GM20000 (cell line): ENCODE data around the gene ADGRB3.

ENCODE experiments used
- DNase-seq: peaks from one replicate; pipeline ENCODE4 v3.0.0; 2012; ENCODE audit warnings: low spot score
- CTCF ChIP-seq: IDR thresholded peaks from 2 replicates; pipeline ENCODE4 v1.5.1; 2012; ENCODE audit warnings: mild to moderate bottlenecking, control low read depth; ENCODE audit errors: extremely low read depth, missing control alignments

The ADGRB3 gene

GRCh38 chr6:69398729-69399128 is 763.6 kb downstream of the ADGRB3 start:
- DNase-seq = no peak
- TF ChIP-seq CTCF = no peak

- no peak for DNase-seq
- no peak for TF ChIP-seq CTCF
Observed at GRCh38 chr6:69408886-69409285, 773.8 kb downstream of the ADGRB3 start.

- DNase-seq = no peak
- no peak for TF ChIP-seq CTCF
Observed at GRCh38 chr6:69416776-69417175, 781.7 kb downstream of the ADGRB3 start.

- DNase-seq = no peak
- no peak for TF ChIP-seq CTCF
Observed at GRCh38 chr6:69421269-69421668, 786.2 kb downstream of the ADGRB3 start.

GRCh38 chr6:69422020-69422419 is 786.9 kb downstream of the ADGRB3 start:
- TF ChIP-seq CTCF = no peak
- DNase-seq = no peak

GRCh38 chr6:69422475-69422874 is 787.4 kb downstream of the ADGRB3 start:
- no peak for TF ChIP-seq CTCF
- DNase-seq = no peak

GRCh38 chr6:69423785-69424184 is 788.7 kb downstream of the ADGRB3 start:
- no peak for TF ChIP-seq CTCF
- DNase-seq = no peak
